ENCODE measurements around the gene ORC2.

ORC2 gene

DNA sequence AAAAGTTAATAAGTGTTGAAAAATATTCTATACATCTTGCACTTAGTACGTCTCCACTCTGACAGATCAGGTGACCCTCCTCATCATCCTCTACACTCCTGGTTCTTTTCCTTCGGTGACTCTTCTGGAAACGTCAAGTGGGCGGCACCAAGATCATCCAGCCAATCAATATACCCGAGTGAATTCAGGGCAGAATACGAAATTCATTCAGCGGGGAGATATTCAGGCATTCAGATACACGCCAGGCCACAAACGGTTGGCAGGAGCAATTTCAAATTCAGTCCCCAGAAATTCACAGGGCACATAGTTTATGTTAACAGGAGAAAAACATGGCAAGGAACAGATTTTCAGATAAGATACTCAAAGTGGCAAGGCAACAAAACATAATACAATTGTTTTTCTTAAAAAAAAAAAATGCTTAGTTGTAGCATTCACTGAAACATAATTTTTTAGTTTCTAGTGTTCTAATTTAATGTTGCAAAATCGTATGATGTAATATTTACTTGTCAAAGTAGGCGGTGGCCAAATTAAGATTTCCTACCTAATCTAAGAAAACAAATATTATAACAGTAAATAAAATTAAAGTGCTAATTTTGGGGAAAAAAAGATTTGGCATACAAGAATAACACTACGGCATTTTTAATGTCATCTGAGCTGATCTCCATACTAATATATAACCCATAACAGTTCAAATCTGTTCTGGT, 103.2 kb downstream of the ORC2 start:
- DNase-seq = no peak
